SK-N-SH (cell line): Measurements from ENCODE around the gene ZNF438. TPM values are rescaled to one million over a fixed set of nuclear protein-coding genes. Genes with fewer than 3 reads are reported as not detected.

Source experiments
- CTCF ChIA-PET: fragments of 300-600, 350-600 bp; formaldehyde crosslinking; extraction: SDS; loops from one replicate; lab custom pipeline; 2021; lab: Yijun Ruan, JAX
- POLR2A ChIA-PET: fragments of 350-600 bp; sonication (Branson Sonifier 250); formaldehyde crosslinking; extraction: SDS; loops from one replicate; lab custom pipeline; 2020; ENCODE audit warnings: antibody characterized with exemption, inconsistent platforms; lab: Yijun Ruan, JAX
- DNase-seq: peaks from one replicate; pipeline ENCODE4 v3.0.0; 2012
- H2AFZ ChIP-seq: fragments of 200-600 bp; sonication (generic); 2 replicates; pipeline ENCODE4 v1.8.1; 2016; ENCODE audit warnings: antibody characterized with exemption, mild to moderate bottlenecking, low read depth
- H3F3A ChIP-seq: fragments of 200-600 bp; sonication (generic); replicated peaks from 2 replicates; pipeline ENCODE3; 2016; ENCODE audit warnings: antibody characterized with exemption, mild to moderate bottlenecking; ENCODE audit not compliant: insufficient read depth
- H3K27ac ChIP-seq, 2 experiments: fragments of 200-500 bp in 1 of 2; fragments of 200-600 bp in 1 of 2; sonication (Bioruptor generic) in 1 of 2; sonication (generic), shearing (Covaris generic) in 1 of 2; 2 replicates each; pipeline versions ENCODE4 v1.5.1 to v1.6.1; 2014 to 2016; ENCODE audit warnings: low read depth in 2 of 2, inconsistent platforms in 1 of 2, low read length in 1 of 2, mild to moderate bottlenecking in 1 of 2, mixed read lengths in 1 of 2
- H3K27me3 ChIP-seq: fragments of 200-600 bp; sonication (generic), shearing (Covaris generic); 2 replicates; pipeline ENCODE4 v1.6.1; 2016; ENCODE audit warnings: mixed run types; ENCODE audit not compliant: insufficient read depth
- H3K36me3 ChIP-seq, 2 experiments: fragments of 200-500 bp in 1 of 2; fragments of 200-600 bp in 1 of 2; sonication (Bioruptor generic) in 1 of 2; sonication (generic) in 1 of 2; replicated peaks in 1 of 2; 2 replicates each; pipeline versions ENCODE3 to v1.5.1; 2014 to 2016; ENCODE audit warnings: low read length in 1 of 2, mild to moderate bottlenecking in 1 of 2; ENCODE audit not compliant: insufficient read depth in 2 of 2, control insufficient read depth in 1 of 2
- H3K4me1 ChIP-seq, 2 experiments: fragments of 200-500 bp in 1 of 2; fragments of 200-600 bp in 1 of 2; sonication (Bioruptor generic) in 1 of 2; sonication (generic), shearing (Covaris generic) in 1 of 2; 2 replicates each; pipeline versions ENCODE4 v1.5.1 to v1.6.1; 2014 to 2016; ENCODE audit warnings: low read depth in 1 of 2, low read length in 1 of 2, mixed run types in 1 of 2; ENCODE audit not compliant: insufficient read depth in 2 of 2, control insufficient read depth in 1 of 2
- H3K4me2 ChIP-seq: fragments of 200-600 bp; sonication (generic), shearing (Covaris generic); 2 replicates; pipeline ENCODE4 v1.6.1; 2017; ENCODE audit warnings: mixed run types
- H3K4me3 ChIP-seq, 2 experiments: fragments of 200-500 bp in 1 of 2; fragments of 200-600 bp in 1 of 2; sonication (Bioruptor generic) in 1 of 2; sonication (generic), shearing (Covaris generic) in 1 of 2; 2 replicates each; pipeline versions ENCODE4 v1.5.1 to v1.8.1; 2014 to 2016; ENCODE audit warnings: low read depth in 2 of 2, inconsistent platforms in 1 of 2, low read length in 1 of 2, mild to moderate bottlenecking in 1 of 2, mixed read lengths in 1 of 2, moderate library complexity in 1 of 2
- H3K79me2 ChIP-seq: fragments of 200-600 bp; sonication (generic); 2 replicates; pipeline ENCODE4 v1.8.1; 2017; ENCODE audit warnings: mild to moderate bottlenecking; ENCODE audit not compliant: insufficient read depth
- H3K9ac ChIP-seq: fragments of 200-600 bp; sonication (generic); 2 replicates; pipeline ENCODE4 v1.6.1; 2017; ENCODE audit warnings: mixed run types
- H3K9me2 ChIP-seq: fragments of 200-600 bp; sonication (generic); 2 replicates; pipeline ENCODE4 v1.6.1; 2017; ENCODE audit warnings: mixed run types
- H3K9me3 ChIP-seq: fragments of 200-600 bp; sonication (generic); 2 replicates; pipeline ENCODE4 v1.6.1; 2017; ENCODE audit warnings: mixed run types, mild to moderate bottlenecking, moderate library complexity
- H4K20me1 ChIP-seq: fragments of 200-600 bp; sonication (generic); 2 replicates; pipeline ENCODE4 v1.6.1; 2017; ENCODE audit warnings: mild to moderate bottlenecking, mixed run types; ENCODE audit not compliant: insufficient read depth
- CTCF ChIP-seq: fragments of 200-600 bp; sonication (generic); IDR thresholded peaks from 2 replicates; pipeline ENCODE4 v1.6.1; 2017; ENCODE audit warnings: antibody characterized with exemption, mild to moderate bottlenecking, moderate library complexity
- ELF1 ChIP-seq: IDR thresholded peaks from 2 replicates; pipeline ENCODE4 v1.4.0; 2012
- EP300 ChIP-seq, 2 experiments: IDR thresholded peaks; 2 replicates each; pipeline versions ENCODE4 v1.4.0 to v1.6.1; 2012; ENCODE audit warnings: borderline replicate concordance in 1 of 2, low read depth in 1 of 2, low read length in 1 of 2
- EZH2phosphoT487 ChIP-seq: fragments of 200-600 bp; sonication (generic); IDR thresholded peaks from 2 replicates; pipeline ENCODE4 v1.6.1; 2017; ENCODE audit warnings: low read depth, mixed run types, mild to moderate bottlenecking, antibody characterized with exemption, moderate library complexity, borderline replicate concordance
- FOXJ3 ChIP-seq: sonication (generic); formaldehyde crosslinking; IDR thresholded peaks from 2 replicates; pipeline ENCODE4 v1.5.1; 2020; ENCODE audit warnings: mild to moderate bottlenecking, missing genetic modification reagents
- FOXM1 ChIP-seq: IDR thresholded peaks from 2 replicates; pipeline ENCODE4 v1.4.0; 2012; ENCODE audit warnings: low read depth, mild to moderate bottlenecking
- GATA2 ChIP-seq: sonication (generic); formaldehyde crosslinking; IDR thresholded peaks from 2 replicates; pipeline ENCODE4 v1.5.0; 2020; ENCODE audit warnings: mild to moderate bottlenecking, missing genetic modification reagents
- JUND ChIP-seq: IDR thresholded peaks from 2 replicates; pipeline ENCODE4 v1.4.0; 2012
- MAX ChIP-seq: IDR thresholded peaks from 2 replicates; pipeline ENCODE4 v1.4.0; 2012; ENCODE audit warnings: low read depth
- MEF2A ChIP-seq: IDR thresholded peaks from 2 replicates; pipeline ENCODE4 v1.4.0; 2012; ENCODE audit warnings: low read depth, borderline replicate concordance
- MXI1 ChIP-seq: IDR thresholded peaks from 2 replicates; pipeline ENCODE4 v1.6.1; 2012; ENCODE audit warnings: mild to moderate bottlenecking, low read depth, low read length, improper control_type of control experiment
- NFIC ChIP-seq: IDR thresholded peaks from 2 replicates; pipeline ENCODE4 v1.4.0; 2012; ENCODE audit warnings: borderline replicate concordance
- PBX3 ChIP-seq: IDR thresholded peaks from 2 replicates; pipeline ENCODE4; 2012
- RAD21 ChIP-seq: IDR thresholded peaks from 2 replicates; pipeline ENCODE4 v1.6.1; 2012; ENCODE audit warnings: mild to moderate bottlenecking, low read length
- SIN3A ChIP-seq: IDR thresholded peaks from 2 replicates; pipeline ENCODE4 v1.6.1; 2012; ENCODE audit warnings: low read depth, mild to moderate bottlenecking, low read length, moderate library complexity, borderline replicate concordance
- SMC3 ChIP-seq: IDR thresholded peaks from 2 replicates; pipeline ENCODE4 v1.6.1; 2012; ENCODE audit warnings: low read depth, low read length, improper control_type of control experiment
- USF2 ChIP-seq: fragments of 150-350 bp; IDR thresholded peaks from 2 replicates; pipeline ENCODE4 v1.6.1; 2017; ENCODE audit warnings: antibody characterized with exemption, low read length, low read depth, borderline replicate concordance
- ZBTB33 ChIP-seq: IDR thresholded peaks from 2 replicates; pipeline ENCODE4 v1.4.0; 2012; ENCODE audit warnings: low read depth, borderline replicate concordance
- WGBS: methylation state at CpG from one replicate; pipeline ENCODE4 v1.1.6; 2017; ENCODE audit warnings: low lambda C conversion rate; 5-methylcytosine and 5-hydroxymethylcytosine counted together
- polyA plus RNA-seq, 3 experiments: library from polyadenylated mRNA; depleted of rRNA; stranded (reverse); fragments of >200 nt; gene quantifications; 2 replicates each; pipeline ENCODE4 v1.2.3, GENCODE V29; 2012
- TF ChIP-seq, protein P1 (sequence below): IDR thresholded peaks from 2 replicates; pipeline ENCODE4 v1.4.0; 2012; ENCODE audit warnings: low read depth, borderline replicate concordance

The ZNF438 gene
- polyA plus RNA-seq, 1 of the 3 experiments (the other 2 are of a cell fraction): 2.1 TPM

DNA sequence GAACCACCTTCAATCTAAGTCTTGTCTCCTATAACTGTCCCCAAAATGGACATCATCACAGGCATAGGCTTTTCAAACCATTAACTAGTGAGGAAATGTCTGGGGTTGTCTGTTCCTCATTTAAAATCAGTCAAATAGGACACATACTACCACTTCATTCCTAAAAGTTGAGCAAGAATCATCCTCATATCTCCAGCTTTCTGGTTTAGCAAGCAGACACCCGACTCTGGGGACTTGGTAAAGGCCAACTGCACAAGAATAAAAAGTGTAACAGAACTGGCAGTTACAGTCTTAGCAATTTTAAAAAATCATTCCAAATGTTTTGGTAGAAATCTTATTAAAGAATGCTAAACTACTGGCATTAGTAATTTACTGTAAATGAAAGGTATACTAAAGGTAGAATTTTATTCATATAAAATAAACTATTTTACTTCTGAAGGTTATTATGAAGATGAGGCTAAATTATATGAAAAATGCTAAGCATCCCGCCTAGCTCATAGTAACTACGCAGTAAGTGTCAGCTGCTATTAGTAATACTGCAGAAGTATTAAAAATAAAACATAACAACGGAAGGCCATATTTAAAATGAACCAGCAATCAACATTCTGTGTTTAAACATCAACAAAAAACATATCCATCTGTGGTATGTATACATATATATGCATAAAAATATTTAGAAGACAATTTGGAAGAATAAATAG, 60.8 kb downstream of the ZNF438 start:
- Histone ChIP-seq H3K27me3 (no peaks in the 10 kb centered on the region), H3K9me2 (no peaks in the 10 kb centered on the region), H3K36me3 (no peaks in the 10 kb centered on the region), H3K9me3 (no peaks in the 10 kb centered on the region), H2AFZ (no peak overlapping the region), H3K9ac (no peak overlapping the region), H3K4me3 (no peak overlapping the region), H3F3A (no peaks in the 10 kb centered on the region), H3K4me1 (no peaks in the 10 kb centered on the region), H3K79me2 (no peaks in the 10 kb centered on the region), H4K20me1 (no peaks in the 10 kb centered on the region), H3K27ac (no peak overlapping the region), H3K4me2 (no peak overlapping the region)
- CTCF ChIA-PET: no interaction called here
- TF ChIP-seq FOXM1 (no peak), SIN3A (no peak), SMC3 (no peak), ELF1 (no peak), RAD21 (no peak), EP300 (IDR thresholded peaks at IDR 0.05; ENCODE audit: borderline replicate concordance in 1 of 2, low read depth in 1 of 2, low read length in 1 of 2) (no peak), CTCF (no peak), MXI1 (no peak), NFIC (no peak), FOXJ3 (no peak), ZBTB33 (no peak), JUND (no peak)
- TF ChIP-seq, protein P1, sequence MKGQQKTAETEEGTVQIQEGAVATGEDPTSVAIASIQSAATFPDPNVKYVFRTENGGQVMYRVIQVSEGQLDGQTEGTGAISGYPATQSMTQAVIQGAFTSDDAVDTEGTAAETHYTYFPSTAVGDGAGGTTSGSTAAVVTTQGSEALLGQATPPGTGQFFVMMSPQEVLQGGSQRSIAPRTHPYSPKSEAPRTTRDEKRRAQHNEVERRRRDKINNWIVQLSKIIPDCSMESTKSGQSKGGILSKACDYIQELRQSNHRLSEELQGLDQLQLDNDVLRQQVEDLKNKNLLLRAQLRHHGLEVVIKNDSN: no peak
- WGBS: 93% methylated on average over 4 of the region's 4 CpGs
- no peak for DNase-seq
- POLR2A ChIA-PET: no interaction called here

DNA sequence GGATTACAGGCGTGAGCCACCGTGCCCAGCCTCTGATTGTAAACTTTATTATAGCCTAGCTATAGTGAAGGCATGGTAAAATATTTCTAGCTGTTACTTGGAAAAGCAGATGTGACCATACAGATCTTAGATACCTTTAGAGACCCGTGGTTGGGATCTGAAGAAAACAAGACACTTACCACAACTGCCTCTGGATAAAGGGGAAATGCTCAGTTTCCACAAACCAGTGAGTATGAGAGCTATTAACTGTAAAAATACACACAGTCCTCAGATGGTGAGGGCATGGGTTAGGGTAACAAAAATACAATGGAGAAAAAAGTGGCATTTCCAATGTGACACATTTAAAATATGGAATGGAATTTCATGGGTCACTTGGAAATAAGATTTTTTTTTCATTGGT, 63.0 kb downstream of the ZNF438 start:
- no peak for DNase-seq
- TF ChIP-seq, protein P1: no peak
- TF ChIP-seq ELF1 (no peak), PBX3 (no peak), MAX (no peak), RAD21 (no peak), FOXM1 (no peak), GATA2 (no peak), EZH2phosphoT487 (no peak), MEF2A (no peak), USF2 (no peak), NFIC (no peak)
- TF ChIP-seq, all 33 proteins: peak for 0
- WGBS: 98% methylated on average over 3 of the region's 3 CpGs

More for the DNA sequence above, 63.0 kb downstream of the ZNF438 start:
- POLR2A ChIA-PET: no interaction called here
- Histone ChIP-seq H3K9me2 (no peaks in the 10 kb centered on the region), H3K4me1 (no peaks in the 10 kb centered on the region), H4K20me1 (no peaks in the 10 kb centered on the region), H3K9ac (no peak overlapping the region), H3K9me3 (no peaks in the 10 kb centered on the region), H2AFZ (no peak overlapping the region), H3K36me3 (no peaks in the 10 kb centered on the region), H3K79me2 (no peaks in the 10 kb centered on the region), H3F3A (no peaks in the 10 kb centered on the region), H3K27me3 (no peaks in the 10 kb centered on the region), H3K27ac (no peak overlapping the region), H3K4me3 (no peak overlapping the region), H3K4me2 (no peak overlapping the region)
- CTCF ChIA-PET: interaction anchor here (0.7 kb wide), 1 partner anchor 868 kb away, joined by 3 read pairs; no protein-coding TSS in a partner anchor
